COR-L47 (cell line): ENCODE data around the gene ZDHHC14.
"Not testable (repeated sequence)": the region's sequence is repeated elsewhere in the genome, so short reads cannot be mapped to it uniquely, and the experiment has no call there.

Experiments
- DNase-seq: peaks from one replicate; lab custom pipeline; 2025; lab: John Stamatoyannopoulos, UW

Gene ZDHHC14

DNA sequence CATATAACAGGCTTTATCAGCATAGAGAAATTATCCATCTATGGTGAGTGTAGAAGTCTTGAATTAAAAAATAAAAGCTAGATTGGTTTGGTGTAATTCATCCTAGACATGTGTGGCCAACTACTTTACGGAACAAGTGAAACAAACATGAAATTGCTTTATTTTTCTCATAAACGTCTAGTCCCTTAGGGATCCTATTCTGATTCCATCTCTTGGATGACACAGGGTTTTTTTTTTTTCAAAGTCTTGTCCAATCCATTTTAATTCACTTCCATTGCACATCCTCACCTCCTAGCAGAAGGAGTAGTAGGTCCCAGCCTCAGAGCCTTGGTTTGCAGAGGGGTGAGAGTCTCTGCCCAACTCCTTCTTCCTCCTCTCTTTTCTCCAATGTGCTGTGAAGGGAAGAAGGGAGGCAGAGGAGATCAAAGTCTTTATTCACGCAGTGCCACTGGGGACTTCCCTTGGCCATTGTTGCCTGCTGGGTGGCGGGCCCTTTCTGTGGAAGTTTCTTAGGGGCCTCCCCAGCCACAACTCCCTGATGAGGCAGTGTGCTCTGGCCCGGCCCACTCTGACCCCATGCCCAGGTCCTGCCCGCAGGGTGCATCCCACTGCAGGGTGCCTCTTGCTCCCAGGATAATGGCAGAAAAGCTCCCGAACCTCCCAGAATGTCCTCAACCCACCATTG, 337.7 kb downstream of the ZDHHC14 start:
- DNase-seq: no peak

GRCh38 chr6:157720964-157721363, 340.0 kb downstream of the ZDHHC14 start:
- not testable (repeated sequence) for DNase-seq

DNA sequence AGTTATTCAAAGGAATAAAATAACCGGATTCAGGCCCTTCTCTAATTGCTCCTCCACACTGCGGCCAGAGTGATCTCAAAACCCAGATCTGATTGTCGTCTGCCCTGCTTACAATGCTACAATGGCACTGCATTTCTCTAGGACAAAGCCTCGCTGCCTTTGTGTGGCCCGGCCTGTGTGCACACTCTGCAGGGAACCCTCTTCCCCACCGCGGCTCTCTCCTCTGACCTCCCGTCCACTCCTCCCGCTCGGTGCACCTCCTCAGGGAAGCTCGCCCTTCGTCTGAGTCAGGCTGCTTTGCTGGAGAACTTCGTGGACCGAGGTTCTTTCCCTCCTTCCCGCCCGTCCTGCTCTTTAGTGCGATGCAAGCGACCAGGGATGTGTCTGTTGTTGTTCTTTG, 340.4 kb downstream of the ZDHHC14 start:
- DNase-seq: no peak

DNA sequence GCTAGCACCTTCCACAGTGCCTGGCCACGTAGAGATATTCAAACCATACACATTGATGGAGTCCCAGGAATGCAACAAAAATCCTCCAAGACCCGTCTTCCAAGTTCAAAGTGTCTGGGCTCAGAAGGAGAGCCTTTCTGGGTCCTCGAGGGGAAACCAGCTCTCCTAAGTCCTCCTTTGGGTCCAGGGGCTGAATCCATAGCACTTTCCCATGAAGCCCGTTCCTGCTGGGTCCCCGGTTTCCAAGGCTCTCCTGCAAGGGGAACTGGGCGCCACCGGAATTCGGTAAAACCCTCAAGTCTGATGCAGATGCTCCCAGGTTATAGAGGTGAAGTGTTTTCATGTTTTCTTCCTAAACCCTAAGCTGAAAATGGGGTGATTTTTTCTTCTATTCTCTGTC, 340.8 kb downstream of the ZDHHC14 start:
- DNase-seq: no peak

- no peak for DNase-seq
Measured at GRCh38 chr6:157723376-157723775, 342.4 kb downstream of the ZDHHC14 start.

DNA sequence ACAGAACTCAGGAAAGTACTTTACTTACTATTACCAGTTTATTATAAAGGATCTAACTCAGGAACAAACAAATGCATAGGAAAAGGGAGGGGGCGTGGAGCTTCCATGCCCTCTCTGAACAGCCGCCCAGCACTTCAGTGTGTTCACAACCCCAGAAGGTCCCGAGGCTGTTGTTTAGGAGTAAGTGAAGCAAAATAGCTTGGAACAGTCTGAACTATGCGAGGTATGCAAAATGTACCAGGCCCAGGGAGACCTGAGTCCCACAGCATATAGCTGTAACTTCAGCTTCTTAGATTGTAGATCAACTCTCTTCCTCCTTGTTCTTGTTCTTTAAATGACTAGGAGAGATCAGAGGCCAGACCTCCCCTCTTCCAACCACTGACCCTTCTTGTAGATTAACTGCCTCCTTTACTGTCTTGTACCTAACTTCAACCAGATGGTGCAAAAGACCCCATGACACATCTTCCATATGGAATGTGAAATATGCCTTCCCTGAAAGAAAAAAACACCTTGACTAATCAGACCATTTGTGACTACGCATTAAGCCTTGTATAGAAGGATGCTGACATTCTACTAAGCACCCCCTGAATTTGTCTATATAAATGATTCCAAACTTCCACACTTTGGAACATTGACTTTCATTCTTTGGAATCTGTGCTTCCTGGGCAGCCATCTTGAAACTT, 343.3 kb downstream of the ZDHHC14 start:
- no peak for DNase-seq

DNA sequence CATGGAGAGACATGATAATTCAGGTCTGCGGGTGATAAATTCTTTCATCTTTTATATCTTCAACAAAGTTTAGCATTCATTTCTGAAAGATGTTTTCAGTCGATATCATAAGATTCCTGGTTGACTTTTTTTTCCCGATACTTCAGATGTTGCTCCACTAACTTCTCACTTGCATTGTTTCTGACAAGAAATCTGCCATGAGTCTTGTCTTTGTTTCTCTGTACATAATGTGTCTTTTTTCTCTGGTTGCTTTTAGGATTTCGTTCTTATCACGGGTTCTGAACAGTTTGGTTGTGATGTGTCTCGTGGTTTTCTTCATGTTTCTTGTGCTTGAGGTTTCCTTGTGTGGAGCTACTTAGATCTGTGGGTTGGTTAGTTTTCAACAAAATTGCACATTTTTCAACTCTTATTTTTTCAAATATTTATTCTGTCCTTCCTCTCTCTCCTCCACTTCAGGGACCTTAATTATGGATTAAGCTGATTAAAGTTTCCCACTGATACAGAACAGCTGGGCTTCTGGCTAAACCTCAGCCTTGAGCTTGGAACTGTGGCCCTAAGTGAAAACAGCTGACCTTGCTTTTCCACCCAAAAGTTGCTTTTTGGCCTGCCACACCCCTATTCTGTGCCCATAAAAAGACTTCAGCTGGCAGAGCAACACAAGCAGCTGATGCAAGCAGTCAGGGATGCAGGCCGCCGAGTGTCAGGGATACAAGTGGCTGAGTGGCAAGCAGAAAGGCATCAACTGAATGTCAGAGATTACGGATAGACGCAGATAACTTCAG, 344.2 kb downstream of the ZDHHC14 start:
- no peak for DNase-seq

GRCh38 chr6:157725836-157726235, 344.8 kb downstream of the ZDHHC14 start:
- no peak for DNase-seq

- no peak for DNase-seq
Measured at GRCh38 chr6:157726892-157727628, 346.1 kb downstream of the ZDHHC14 start.
